Skin epidermis (tissue), 12 donors: ENCODE results near the gene FOXP1.
A peak's percentile ranks its signal among the peaks of the same experiment; 100 is the strongest.

Experiments used
- H3K27ac ChIP-seq, 21 experiments: fragments of 200-600 bp; sonication (generic) in 11 of 21; one replicate each; pipeline ENCODE4 v1.5.0; 2020; ENCODE audit warnings: mild to moderate bottlenecking in 3 of 21, inconsistent platforms in 2 of 21, moderate library complexity in 2 of 21
- H3K4me3 ChIP-seq, 7 experiments: fragments of 200-600 bp; sonication (generic) in 2 of 7; one replicate each; pipeline ENCODE4 v1.5.0; 2020; ENCODE audit warnings: inconsistent platforms in 2 of 7, mild to moderate bottlenecking in 2 of 7, moderate library complexity in 1 of 7

FOXP1 gene

DNA sequence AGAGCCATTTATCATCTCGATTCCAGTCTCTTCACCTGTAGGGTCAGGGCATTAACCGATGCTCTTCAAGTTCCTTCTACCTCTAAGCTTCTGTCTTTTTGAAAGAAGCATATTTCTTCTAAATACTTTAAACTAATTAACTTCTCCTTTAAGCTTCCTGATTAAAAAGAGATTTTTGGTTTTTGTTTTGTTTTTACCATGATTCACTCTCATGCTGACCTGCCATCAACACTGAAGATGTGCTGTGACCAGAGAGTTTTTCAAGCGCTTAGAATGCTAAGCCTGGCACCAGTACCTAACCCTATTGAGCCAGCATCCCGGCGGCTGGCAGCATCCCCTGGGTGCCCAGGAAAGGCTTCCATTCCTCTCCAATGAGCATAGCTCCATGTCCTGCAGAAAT lies 89.3 kb downstream of the FOXP1 start:
- Histone ChIP-seq H3K4me3 (no peak overlapping the region), H3K27ac (peak overlapping the region in 6 of 21 experiments; percentile 8 to 80 (median 64))

DNA sequence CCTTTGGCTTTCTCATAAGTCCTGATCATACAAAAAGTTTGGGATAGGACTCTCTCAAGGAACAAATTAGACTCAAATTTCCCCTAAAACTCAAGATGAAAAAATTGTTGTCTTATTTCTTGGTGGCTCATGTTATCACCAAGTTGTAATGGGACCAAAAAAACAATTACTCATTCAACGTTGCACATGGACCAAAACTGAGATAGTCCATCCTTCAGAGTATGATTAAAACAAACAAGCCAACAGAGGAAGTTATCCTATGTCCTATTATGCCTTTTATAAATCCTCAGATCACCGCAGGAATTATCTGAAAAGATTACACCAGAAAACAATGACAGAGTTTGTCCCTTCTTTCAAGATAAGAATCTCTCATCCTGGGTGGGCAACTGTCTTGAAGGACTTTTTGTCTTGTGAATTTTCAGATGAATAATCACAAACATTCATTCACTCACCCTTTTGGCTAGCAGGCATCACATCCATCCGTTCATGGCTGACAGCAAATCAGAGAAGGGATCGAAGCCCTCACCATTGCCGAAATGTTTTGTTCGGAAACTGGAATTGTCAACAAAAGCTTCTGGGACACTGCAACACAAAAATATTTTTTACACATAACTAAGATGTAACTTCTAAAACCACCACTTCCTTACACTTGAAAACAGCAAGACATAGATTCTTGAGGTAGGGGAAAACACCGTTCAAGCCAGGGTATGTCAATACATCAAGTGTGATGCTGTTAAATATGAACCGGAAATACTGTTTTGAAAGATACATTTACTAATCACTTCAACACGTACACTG lies 90.4 kb downstream of the FOXP1 start:
- peak overlapping the region in 9 of 21 experiments; percentile 3 to 80 (median 44) for H3K27ac ChIP-seq

DNA sequence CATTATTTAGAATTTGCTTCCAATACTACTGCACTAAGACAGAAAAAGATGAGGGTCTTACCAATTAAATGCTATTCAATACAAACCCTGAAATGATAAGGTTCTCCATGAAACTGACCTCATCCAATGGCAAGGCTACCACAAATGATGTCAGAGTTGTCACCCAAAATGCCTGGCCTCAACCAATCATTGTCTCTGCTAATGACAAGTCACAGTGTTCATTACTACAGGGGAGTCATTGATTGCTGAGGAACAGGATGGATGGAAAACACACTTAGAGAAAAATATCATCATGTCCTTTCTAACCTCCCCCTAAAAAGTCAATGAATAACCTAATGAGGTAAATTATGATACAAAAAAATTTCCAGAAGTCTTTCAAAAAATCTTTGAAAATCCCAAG lies 91.0 kb downstream of the FOXP1 start:
- Histone ChIP-seq H3K4me3 (no peak overlapping the region), H3K27ac (peak overlapping the region in 6 of 21 experiments; percentile 19 to 80 (median 64))

More for the DNA sequence above, 90.4 kb downstream of the FOXP1 start:
- no peak overlapping the region for H3K4me3 ChIP-seq

DNA sequence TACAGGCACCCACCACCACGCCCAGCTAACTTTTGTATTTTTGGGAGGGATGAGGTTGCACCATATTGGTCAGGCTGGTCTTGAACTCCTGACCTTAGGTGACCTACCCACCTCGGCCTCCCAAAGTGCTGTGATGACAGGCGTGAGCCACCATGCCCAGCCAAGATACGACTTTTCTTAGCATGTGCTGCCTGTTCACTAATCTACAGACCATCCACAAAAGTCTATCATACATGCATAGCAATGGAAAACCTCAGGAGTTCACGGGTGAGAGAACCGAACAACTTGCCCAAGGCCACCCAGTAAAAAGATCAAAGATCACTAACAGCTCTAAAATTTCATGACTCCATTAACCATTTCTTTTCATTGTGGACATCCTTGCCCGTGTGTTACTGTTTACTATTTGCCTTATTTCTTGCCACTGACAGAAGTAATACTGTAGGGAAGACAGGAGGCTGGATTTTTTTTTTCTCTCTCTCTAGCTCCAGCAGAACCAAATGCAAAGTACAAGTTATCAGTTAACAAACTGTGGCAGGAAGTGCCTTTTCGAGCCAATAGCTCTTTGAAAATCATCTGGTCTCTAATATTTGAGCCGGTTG lies 92.3 kb downstream of the FOXP1 start:
- H3K4me3 ChIP-seq, result no peak overlapping the region

DNA sequence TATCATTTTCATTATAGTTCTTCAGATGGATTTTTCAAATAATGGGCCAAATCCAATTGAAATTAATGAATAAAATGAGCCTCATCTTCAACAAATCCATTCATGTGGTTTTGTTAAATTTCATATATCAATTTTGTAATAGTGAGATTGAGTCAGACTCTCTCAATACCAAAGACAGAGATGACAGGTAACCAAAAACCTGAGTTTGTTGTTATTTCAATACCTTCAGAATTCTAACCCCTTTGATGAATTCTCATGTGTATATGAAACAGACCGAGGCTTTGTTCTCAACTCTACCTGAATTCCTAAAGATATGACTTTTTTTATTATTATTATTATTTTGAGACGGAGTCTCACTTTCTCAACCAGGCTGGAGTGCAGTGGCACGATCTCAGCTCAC lies 92.8 kb downstream of the FOXP1 start:
- Histone ChIP-seq H3K27ac (peak overlapping the region in 2 of 21 experiments; percentile 45 to 76), H3K4me3 (no peak overlapping the region)

More for the DNA sequence above, 92.3 kb downstream of the FOXP1 start:
- H3K27ac ChIP-seq, result peak overlapping the region in 5 of 21 experiments; percentile 11 to 80 (median 71)

DNA sequence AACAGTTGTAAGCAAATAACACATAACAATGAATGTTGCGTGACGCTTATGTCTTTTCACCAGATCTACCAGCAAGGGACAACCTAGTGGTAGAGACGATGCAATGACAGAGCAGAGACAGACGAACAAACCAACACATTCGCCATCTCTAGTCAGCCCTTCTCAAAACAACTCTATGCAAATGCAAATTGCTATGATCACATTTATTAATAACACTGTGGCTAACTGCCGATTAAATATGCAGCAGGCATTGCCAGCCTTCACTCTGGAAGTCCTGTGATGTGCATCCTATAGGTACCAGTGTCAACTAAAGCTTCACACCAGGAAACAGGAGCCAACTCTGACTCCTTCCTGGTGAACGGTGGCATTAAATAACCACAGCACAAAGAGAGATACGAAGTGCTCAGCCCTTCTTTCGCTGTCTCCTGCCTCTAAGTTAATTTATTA lies 94.2 kb downstream of the FOXP1 start:
- Histone ChIP-seq H3K4me3 (no peak overlapping the region), H3K27ac (peak overlapping the region in 9 of 21 experiments; percentile 8 to 81 (median 45))

DNA sequence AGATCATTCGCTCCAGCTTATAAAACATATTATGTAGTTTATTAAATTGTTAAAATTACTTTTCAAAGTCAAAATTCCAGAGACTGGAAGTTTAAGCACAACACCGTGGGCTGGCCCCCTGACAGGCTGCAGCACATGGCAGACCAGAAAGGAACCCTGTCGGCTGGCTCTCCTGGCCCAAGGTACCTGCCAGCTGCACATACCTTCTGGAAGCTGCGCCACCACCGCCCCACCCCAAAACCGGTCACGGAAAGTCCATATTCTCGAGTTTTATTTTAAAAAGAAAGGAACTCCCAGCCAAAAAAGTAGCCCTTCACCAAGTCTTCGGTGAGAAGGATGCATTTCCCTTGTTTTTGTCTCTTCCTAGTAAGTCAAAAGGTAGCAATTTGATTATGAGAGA lies 94.6 kb downstream of the FOXP1 start:
- H3K4me3 ChIP-seq, result no peak overlapping the region
- H3K27ac ChIP-seq, result peak overlapping the region in 11 of 21 experiments; percentile 8 to 81 (median 39)

DNA sequence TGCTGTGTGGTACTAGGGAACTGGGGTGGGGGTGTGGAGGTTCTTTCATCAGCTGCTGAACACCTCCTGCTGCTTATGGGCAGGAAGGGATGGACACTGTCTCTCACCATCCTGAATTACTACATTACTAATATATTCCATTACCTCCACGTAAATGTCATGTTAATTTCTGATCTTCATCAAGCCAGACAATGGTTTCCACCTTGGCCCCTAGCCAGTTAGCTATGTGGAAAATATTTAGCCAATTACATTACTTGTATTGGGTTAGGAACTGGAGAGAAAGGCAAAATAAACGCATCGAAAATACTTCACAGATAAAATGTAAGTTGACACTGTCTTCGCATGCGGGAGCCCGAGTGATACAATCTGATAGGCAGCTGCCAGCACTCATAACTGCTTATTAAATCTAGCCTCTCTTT lies 95.1 kb downstream of the FOXP1 start:
- Histone ChIP-seq H3K27ac (peak overlapping the region in 8 of 21 experiments; percentile 13 to 81 (median 43)), H3K4me3 (no peak overlapping the region)

DNA sequence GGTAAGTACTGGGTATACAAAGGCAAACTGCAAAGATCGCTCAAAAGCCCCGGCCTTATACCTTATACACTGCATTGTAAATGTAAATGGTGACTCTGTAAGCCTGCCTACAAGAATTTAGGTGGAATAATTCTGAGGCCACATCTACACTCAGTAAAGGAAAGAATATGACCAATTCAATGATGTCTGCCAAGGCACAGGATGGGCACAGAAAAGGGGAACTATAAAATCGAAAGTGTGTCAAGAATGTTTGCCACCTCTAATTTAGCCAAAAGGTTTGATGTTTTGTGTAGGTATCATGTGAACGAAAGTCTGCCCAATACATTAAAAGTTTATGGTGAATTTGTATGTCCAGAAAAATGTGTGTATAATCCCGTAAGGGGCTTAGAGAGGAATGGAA lies 96.1 kb downstream of the FOXP1 start:
- H3K27ac ChIP-seq, result peak overlapping the region in 5 of 21 experiments; percentile 6 to 81 (median 61)

DNA sequence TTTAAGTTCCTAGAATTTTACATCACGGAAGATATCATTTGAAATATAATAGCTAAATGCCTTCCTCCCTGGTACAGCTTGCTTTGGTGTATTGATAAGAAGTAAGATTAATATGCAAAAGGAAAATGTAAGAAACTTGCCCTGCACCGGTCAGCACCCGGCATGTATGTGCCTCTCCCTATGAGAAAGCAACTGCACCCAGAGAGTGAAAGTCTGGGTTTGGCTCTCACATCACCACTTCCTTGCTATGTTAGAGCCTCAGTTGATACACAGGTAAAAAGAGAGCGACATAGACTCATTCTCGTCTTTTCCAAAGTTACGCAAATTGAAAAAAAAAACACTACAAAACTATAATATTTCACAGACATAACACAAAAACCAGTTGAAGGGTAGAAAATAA lies 96.7 kb downstream of the FOXP1 start:
- no peak overlapping the region for H3K4me3 ChIP-seq
- peak overlapping the region in 4 of 21 experiments; percentile 6 to 81 (median 63) for H3K27ac ChIP-seq

More for the DNA sequence above, 96.1 kb downstream of the FOXP1 start:
- H3K4me3 ChIP-seq, result no peak overlapping the region

DNA sequence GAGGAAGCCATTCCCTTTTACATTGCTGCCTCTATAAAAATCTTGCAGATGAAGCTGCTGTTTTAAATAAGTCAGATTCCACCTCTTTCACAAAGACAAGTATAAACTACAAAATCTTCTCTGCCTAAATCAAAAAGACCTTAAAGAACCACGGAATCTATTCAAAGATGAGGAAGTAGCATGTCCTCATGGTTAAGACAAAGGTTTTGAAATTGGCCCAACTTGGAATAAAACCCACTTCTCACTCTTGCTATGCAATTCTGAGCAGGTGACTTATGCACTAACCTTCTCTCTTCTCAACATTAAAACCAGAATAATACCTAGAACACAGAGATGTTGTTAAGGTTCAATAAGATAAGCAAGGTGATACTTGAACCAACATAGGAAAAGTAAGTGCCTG lies 97.6 kb downstream of the FOXP1 start:
- no peak overlapping the region for H3K4me3 ChIP-seq
- H3K27ac ChIP-seq, result peak overlapping the region in 1 of 21 experiments; percentile 81

DNA sequence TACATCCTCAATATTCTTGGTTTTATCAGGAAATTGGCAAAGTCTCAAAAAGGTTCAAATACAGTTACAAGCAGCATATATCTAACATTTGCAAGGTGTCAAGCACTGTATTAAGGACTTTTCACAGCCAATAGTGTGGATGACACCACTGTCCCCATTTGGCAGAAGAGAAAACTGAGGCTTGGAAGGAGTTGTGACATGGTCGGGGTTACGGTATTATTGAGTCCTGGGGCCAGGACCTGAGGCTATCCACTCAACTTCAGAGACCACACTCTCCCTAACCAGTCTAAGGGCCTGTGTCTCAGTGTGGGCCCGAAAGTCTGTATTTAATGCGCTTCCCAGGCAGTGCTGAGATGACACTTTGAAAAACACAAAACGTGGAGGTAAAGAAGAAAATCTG lies 99.1 kb downstream of the FOXP1 start:
- Histone ChIP-seq H3K4me3 (no peak overlapping the region), H3K27ac (no peak overlapping the region)

DNA sequence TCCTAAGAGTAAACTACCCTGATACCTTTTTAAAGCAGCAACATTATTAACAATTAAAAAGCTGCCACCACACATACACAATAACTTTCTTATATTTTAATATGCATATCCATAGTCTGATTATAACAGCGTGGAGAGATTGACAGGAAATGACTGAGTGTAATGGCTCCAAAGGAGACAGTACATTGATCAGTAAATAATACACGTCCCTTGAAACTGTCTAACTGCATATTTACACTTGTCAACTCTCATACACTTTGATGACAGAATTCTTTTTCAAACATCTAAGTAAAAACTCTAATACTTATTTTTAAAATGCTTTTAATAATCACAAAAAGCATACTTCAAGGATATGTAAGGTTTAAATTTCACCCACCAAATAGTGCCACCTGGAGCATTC lies 99.5 kb downstream of the FOXP1 start:
- no peak overlapping the region for H3K4me3 ChIP-seq
- no peak overlapping the region for H3K27ac ChIP-seq

DNA sequence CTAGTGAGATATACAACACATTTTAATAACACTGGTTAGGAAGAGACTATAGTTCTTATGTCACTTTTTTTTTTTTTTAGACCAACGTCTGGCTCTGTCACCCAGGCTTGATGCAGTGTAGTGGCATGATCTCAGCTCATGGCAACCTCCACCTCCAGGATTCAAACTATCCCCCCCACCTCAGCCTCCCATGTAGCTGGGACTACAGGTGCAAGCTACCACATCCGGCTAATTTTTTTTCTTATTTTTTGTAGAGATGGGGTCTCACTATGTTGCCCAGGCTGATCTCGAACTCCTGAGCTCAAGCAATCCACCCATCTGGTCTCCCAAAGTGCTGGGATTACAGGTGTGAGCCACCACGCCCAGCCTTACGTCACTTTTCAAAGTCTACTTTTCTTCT lies 100.8 kb downstream of the FOXP1 start:
- Histone ChIP-seq H3K4me3 (no peak overlapping the region), H3K27ac (no peak overlapping the region)

DNA sequence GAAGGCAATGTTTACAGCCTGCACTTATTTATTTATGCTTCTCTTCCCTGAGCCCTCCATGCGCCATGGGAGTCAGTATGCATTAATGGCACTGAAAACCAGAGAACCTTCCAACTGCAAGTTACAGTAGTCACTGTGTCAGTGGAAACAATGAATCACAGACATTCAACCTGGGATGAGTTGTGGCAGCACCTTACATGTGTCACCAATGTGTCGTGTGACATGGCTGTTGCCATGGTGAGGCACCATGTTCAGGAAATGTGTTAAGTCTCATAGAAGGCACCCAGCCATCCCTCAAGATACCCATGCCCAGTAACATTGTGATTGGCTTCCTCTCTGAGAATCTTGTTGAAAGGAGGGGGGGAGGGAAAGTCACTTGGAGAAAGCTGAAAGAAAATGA lies 105.0 kb downstream of the FOXP1 start:
- no peak overlapping the region for H3K27ac ChIP-seq
- H3K4me3 ChIP-seq, result no peak overlapping the region

DNA sequence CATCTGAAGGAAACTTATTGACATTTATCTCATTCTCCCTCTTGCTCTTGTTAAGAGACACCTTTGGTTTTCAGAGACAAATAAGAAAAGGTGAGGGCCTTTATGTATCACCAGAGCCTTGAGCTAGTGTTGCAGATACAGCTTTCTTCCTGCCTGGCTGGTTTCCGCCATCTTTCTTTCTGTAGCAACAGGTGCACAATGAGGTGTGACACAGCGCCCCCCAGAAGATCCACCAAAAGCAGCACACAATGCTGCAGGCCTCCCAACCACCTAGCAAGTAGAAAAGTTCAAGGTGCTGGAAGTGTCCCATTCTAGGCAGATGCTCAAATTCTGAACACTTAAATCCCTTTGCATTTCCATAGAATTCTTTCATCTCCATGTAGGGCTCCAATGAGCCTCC lies 106.6 kb downstream of the FOXP1 start:
- no peak overlapping the region for H3K4me3 ChIP-seq
- H3K27ac ChIP-seq, result no peak overlapping the region

DNA sequence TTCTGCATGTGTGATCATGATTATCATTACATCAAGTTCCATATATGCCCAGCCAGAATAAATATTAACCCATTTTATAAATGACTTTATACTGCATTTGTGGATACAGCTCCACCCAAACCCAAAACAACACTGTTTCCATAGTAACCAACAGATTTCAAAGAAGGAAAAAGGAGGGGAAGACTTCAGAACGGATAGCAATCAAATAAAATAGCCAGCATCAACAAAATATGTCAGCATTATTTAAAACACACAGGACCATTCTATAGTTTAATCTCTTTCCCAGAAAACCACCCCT lies 114.4 kb downstream of the FOXP1 start:
- peak overlapping the region in 1 of 21 experiments; percentile 3 for H3K27ac ChIP-seq

DNA sequence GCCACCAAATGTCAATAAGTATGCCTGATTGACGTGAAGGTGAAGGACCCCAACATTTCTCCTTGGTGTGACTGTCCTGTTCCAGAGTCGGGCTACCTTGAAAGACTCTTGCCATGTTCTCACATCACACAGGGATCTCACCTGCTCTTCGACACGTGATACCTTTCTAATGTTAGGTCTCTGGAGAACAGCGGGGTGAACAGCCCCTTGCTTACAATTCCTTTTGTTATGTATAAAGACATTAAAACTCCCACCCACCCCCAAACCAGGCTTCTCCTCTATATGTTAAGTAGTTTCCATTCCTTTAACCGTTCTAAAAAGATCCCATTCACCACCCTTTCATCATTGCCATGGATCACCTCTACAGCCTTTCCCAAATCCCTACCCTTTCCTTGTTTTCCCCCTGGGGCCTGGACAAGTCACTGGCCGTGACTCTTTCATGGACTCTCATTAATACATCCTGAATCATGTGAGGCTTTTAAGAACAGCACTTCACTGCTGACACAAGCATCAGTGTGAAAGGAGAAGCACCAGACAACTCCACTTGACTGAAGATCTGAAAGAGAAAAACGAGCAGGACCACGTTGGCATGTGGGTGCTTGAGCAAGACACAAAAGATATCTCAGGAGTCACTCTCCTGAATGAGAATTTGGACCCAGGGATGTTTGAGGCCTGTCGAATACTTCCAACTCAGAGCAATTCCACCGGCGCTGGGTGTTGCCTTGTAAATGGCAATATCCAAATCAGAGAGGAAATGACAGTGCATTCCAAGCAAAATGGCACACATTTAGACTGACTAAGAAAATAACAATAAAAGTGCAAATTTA lies 115.0 kb downstream of the FOXP1 start:
- H3K27ac ChIP-seq, result peak overlapping the region in 1 of 21 experiments; percentile 59
- H3K4me3 ChIP-seq, result no peak overlapping the region

More for the DNA sequence above, 114.4 kb downstream of the FOXP1 start:
- no peak overlapping the region for H3K4me3 ChIP-seq

DNA sequence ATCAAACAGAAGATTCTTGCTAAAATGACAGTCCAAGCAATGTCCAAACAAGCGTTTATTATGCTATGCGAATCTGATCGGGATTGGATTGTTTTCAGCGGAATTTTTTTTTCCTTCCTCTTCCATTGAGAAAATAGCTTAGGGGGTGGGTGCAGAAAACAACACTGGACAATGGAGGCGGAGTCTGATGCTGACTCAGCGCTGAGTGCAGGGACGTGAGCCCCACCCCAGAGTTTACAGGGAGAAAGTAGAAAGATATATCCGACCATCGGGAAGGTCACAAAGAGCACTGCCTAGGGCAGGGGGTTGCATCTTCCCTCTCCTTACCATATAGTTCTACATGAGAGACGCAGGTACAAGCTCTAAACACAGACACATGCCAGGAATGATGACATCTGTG lies 117.0 kb downstream of the FOXP1 start:
- no peak overlapping the region for H3K27ac ChIP-seq

DNA sequence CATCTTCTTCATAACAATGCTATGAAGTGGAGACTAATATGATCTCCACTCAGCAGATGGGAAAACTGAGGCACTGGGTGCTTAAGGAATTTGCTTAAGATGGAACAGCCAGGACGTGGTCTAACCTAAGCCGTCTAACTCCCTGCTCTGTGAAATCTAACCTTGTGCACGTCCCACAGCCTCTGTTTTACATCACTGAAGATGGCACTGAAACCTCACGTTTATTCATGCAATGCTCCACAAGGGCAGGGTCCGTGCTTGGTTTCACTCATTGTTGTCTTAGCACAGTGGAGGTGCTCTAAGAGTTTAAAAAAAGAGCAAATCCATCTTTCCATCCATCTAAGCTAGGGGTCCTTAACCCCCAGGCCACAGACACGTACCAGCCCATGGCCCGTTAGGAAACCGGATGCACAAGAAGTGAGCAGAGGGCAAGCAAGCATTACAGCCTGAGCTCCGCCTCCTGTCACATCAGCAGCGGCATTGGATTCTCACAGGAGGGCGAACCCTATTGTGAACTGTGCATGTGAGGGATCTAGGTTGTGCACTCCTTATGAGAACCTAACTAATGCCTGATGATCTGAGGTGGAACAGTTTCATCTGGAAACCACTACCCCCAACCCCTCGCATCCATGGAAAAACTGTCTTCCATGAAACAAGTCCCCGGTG lies 118.0 kb downstream of the FOXP1 start:
- no peak overlapping the region for H3K4me3 ChIP-seq
- H3K27ac ChIP-seq, result no peak overlapping the region

More for the DNA sequence above, 117.0 kb downstream of the FOXP1 start:
- no peak overlapping the region for H3K4me3 ChIP-seq
